Heart left ventricle (tissue), 16 donors: ENCODE data around the gene ANO2. TPM values are rescaled to one million over a fixed set of nuclear protein-coding genes. Genes with fewer than 3 reads are reported as not detected.

Source experiments
- ATAC-seq, 4 donors: fragments of 200-7000 bp; cut with Tn5 transposase; one replicate each; pipeline ENCODE4 v1.9.1; 2020 to 2022; ENCODE audit warnings: moderate library complexity in 4 of 4, mild to moderate bottlenecking in 3 of 4, moderate number of reproducible peaks in 1 of 4
- DNase-seq, 5 donors: peaks; one replicate each; pipeline ENCODE4 v3.0.0-alpha.2; 2020
- H3K27ac ChIP-seq, 12 donors: fragments of 200-600 bp; sonication (generic) in 4 of 12; one replicate each; pipeline versions ENCODE4 v1.5.0 to v1.8.0; 2016 to 2022; ENCODE audit warnings: mild to moderate bottlenecking in 2 of 12
- H3K27me3 ChIP-seq, 9 donors: fragments of 200-600 bp; sonication (generic) in 2 of 9; one replicate each; pipeline versions ENCODE4 v1.5.1 to v1.8.0; 2016 to 2022; ENCODE audit warnings: mild to moderate bottlenecking in 3 of 9
- H3K36me3 ChIP-seq, 9 donors: fragments of 200-600 bp; sonication (generic) in 2 of 9; one replicate each; pipeline versions ENCODE4 v1.5.0 to v1.8.0; 2018 to 2022; ENCODE audit warnings: mild to moderate bottlenecking in 2 of 9
- H3K4me1 ChIP-seq, 12 donors: fragments of 200-600 bp; sonication (generic) in 4 of 12; one replicate each; pipeline versions ENCODE4 v1.5.0 to v1.8.0; 2016 to 2022; ENCODE audit warnings: mild to moderate bottlenecking in 3 of 12
- H3K4me3 ChIP-seq, 12 donors: fragments of 200-600 bp; sonication (generic) in 4 of 12; one replicate each; pipeline versions ENCODE4 v1.5.0 to v1.8.0; 2017 to 2022; ENCODE audit warnings: mild to moderate bottlenecking in 9 of 12, moderate library complexity in 4 of 12
- H3K9me3 ChIP-seq, 12 donors: fragments of 200-600 bp; sonication (generic) in 4 of 12; one replicate each; pipeline versions ENCODE4 v1.5.0 to v1.8.0; 2016 to 2022; ENCODE audit warnings: mild to moderate bottlenecking in 1 of 12
- CTCF ChIP-seq, 12 donors: fragments of 200-600 bp; sonication (generic) in 4 of 12; IDR thresholded peaks; one replicate each; pipeline versions ENCODE4 v1.5.0 to v1.8.0; 2018 to 2022; ENCODE audit warnings: antibody characterized with exemption in 12 of 12, mild to moderate bottlenecking in 5 of 12
- POLR2A ChIP-seq, 2 donors: fragments of 450-650 bp; IDR thresholded peaks; one replicate each; pipeline ENCODE4 v1.6.1; 2017; ENCODE audit warnings: antibody characterized with exemption in 2 of 2, mild to moderate bottlenecking in 2 of 2, moderate library complexity in 2 of 2
- WGBS, 4 donors: extraction: QIAGEN DNeasy Blood & Tissue Kit in 2 of 4; methylation state at CpG; one replicate each; pipeline versions ENCODE4 v1.1.5 to v1.1.7; 2013 to 2018; 5-methylcytosine and 5-hydroxymethylcytosine counted together
- intact Hi-C, 10 donors: fragments of 100-400 bp; cut with DNase I; formaldehyde crosslinking; loops; one replicate each; pipeline versions ENCODE4 v1.11.1 to v1.14.2; 2022
- polyA plus RNA-seq, 2 donors: library from polyadenylated mRNA; stranded (reverse); fragments of 200-250 nt; gene quantifications; one replicate each; pipeline ENCODE4 v1.2.3, GENCODE V29; 2013
- total RNA-seq, 9 donors: library from RNA; depleted of rRNA in 2 of 9; stranded (reverse); fragments of >200 nt in 2 of 9; fragmentation: NEBNext Ultra II Directional in 3 of 9; extraction: Animal tissue kit (Norgen Biotek cat#: 25700) in 3 of 9; gene quantifications; one replicate each; pipeline versions ENCODE4 v1.1.0 to v1.2.4, GENCODE V29; 2016 to 2023
- donor health status: ischemic (EF 13 %, LVEDD 7.1; RV severe dilation, severe dysfunction).
- donor health status: healthy with polysubstance abuse.
- donor health status: DM: no; HTN: yes; CAD: no.
- donor health status: DM: no; HTN: no; CAD: no.
- donor health status: ischemic (EF 25% LVEDD 6.9; RV normal size, moderate dysfunction).
- donor health status: ischemic (EF 25% LVEDD 5.7; RV mildly dilated, moderate dysfunction).
- donor health status: healthy.
- donor health status: DM: yes; HTN: yes; CAD: no.
- donor health status: ischemic (EF 35%, LVEDD 5.7; RV mildly dilated, moderate dysfunction).
- donor health status: nonischemic (EF 11% LVEDD 7.7; RV severe dilation, severe dysfunction).
- donor health status: DM: yes; HTN: yes; CAD: no.
- donor health status: PGD.
- donor health status: ischemic (EF 29% LVEDD 5.4; RV normal size, mild dysfunction).
- donor health status: nonischemic (EF 23%, LVEDD 6.1; RV moderate dilation, normal function).

Gene ANO2
- total and polyA plus RNA-seq, 11 donors = 3.4 to 19.4 (median 9.4) TPM

GRCh38 chr12:5965950-5966383 lies 20.9 kb upstream of the ANO2 start:
- H3K27me3 ChIP-seq = peaks cover 0 to 7% (median 0%) of the 10 kb centered on the region in 9 donors
- DNase-seq = peak in 2 of 5 donors; percentile 39 to 51
- 34 to 46% (median 42%) methylated on average over 9 of the region's 9 CpGs for WGBS, 4 donors
- peak in 3 of 4 donors; percentile 55 to 74 (median 72) for ATAC-seq
- intact Hi-C loops = no loop called here
- H3K4me1 ChIP-seq = peaks cover 0 to 7% (median 0%) of the 10 kb centered on the region in 12 donors
- TF ChIP-seq CTCF (IDR thresholded peaks at IDR 0.05) (peak; percentile 59 to 82 (median 72)), POLR2A (IDR thresholded peaks at IDR 0.05) (no peak)
- H3K9me3 ChIP-seq = no peaks in the 10 kb centered on the region
- no peak overlapping the region for H3K27ac ChIP-seq
- peaks cover 0 to 69% (median 26%) of the 10 kb centered on the region in 9 donors for H3K36me3 ChIP-seq
- H3K4me3 ChIP-seq = no peak overlapping the region

DNA sequence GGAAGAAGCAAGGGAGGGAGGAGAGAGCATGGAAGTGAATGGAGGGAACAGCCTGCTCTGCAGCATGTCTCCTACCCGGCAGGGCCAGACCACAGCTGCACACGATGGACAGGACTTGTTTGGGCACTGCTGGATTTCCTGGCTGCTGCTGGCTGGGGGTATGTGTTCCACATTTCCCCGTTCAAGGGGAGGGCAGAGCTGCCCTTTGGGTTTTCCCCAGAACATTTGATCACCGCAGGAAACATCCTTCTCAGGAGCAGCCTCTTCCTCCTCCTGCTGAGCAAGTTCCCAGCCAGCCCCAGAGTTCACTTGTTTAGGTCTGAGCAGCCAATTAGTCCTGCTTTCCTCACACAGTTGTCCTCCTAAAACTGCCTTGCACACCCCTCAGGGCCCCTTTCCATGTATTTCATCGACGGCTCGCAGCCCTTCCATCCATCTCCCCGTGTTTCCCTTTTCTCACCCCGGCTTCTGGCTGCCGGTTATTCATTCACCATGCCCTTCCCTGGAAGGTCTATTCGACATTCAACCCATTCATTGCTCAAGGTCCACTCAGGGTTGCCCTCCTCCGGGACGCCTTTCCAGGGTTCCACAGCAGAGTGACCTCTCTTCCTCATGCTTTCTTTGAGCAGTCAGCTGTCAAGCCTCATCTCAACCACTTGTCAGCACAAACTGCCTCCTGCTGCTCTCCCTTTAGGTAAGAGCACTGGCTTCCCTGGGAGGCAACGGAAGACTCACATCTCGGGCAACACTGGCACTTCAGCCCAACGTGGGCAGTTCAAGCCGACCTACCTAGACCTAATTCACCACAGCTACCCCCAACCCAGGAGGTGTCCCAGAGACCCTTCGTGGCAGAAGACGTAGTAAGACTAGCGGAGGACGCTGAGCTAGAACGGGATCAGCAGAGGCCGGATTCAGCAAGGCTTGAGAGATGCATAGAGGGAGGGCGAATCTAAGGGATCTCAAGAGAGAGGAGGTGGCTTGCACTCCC lies 20.1 kb upstream of the ANO2 start:
- no peaks in the 10 kb centered on the region for H3K9me3 ChIP-seq
- peak in 3 of 4 donors; percentile 7 to 23 (median 17) for ATAC-seq
- H3K36me3 ChIP-seq = peaks cover 0 to 66% (median 18%) of the 10 kb centered on the region in 9 donors

GRCh38 chr12:5963515-5963914 lies 18.5 kb upstream of the ANO2 start:
- Histone ChIP-seq H3K4me3 (no peak overlapping the region), H3K27ac (no peak overlapping the region), H3K4me1 (peaks cover 0 to 7% (median 0%) of the 10 kb centered on the region in 12 donors), H3K36me3 (peaks cover 0 to 57% (median 6%) of the 10 kb centered on the region in 9 donors), H3K9me3 (no peaks in the 10 kb centered on the region), H3K27me3 (peaks cover 0 to 8% (median 0%) of the 10 kb centered on the region in 9 donors)
- TF ChIP-seq CTCF (IDR thresholded peaks at IDR 0.05) = no peak
- TF ChIP-seq POLR2A (IDR thresholded peaks at IDR 0.05) = no peak
- DNase-seq (no peak), ATAC-seq (no peak)
- WGBS, 4 donors = 85 to 90% (median 88%) methylated on average over 7 of the region's 7 CpGs
- intact Hi-C loops = no loop called here

More for the DNA sequence above, 20.1 kb upstream of the ANO2 start:
- TF ChIP-seq CTCF (IDR thresholded peaks at IDR 0.05) (no peak), POLR2A (IDR thresholded peaks at IDR 0.05) (no peak)
- no peak for DNase-seq
- intact Hi-C loops = no loop called here
- Histone ChIP-seq H3K4me1 (peaks cover 0 to 7% (median 0%) of the 10 kb centered on the region in 12 donors), H3K4me3 (no peak overlapping the region), H3K27me3 (peaks cover 0 to 7% (median 0%) of the 10 kb centered on the region in 9 donors), H3K27ac (no peak overlapping the region)
- WGBS, 4 donors = 70 to 74% (median 72%) methylated on average over 24 of the region's 24 CpGs

GRCh38 chr12:5960783-5961182 lies 15.7 kb upstream of the ANO2 start:
- peaks cover 0 to 2% (median 0%) of the 10 kb centered on the region in 12 donors for H3K4me1 ChIP-seq
- peaks cover 0 to 8% (median 0%) of the 10 kb centered on the region in 9 donors for H3K27me3 ChIP-seq
- 77 to 91% (median 83%) methylated on average over 4 of the region's 4 CpGs for WGBS, 4 donors
- TF ChIP-seq POLR2A (IDR thresholded peaks at IDR 0.05) = no peak
- TF ChIP-seq CTCF (IDR thresholded peaks at IDR 0.05) = no peak
- ATAC-seq (no peak), DNase-seq (no peak)
- H3K9me3 ChIP-seq = no peaks in the 10 kb centered on the region
- H3K27ac ChIP-seq = no peak overlapping the region
- intact Hi-C loops = no loop called here
- no peak overlapping the region for H3K4me3 ChIP-seq
- H3K36me3 ChIP-seq = peaks cover 0 to 58% (median 3%) of the 10 kb centered on the region in 9 donors
